ENCODE data around the gene RIPK1.
A peak's percentile ranks its signal among the peaks of the same experiment; 100 is the strongest.

RIPK1 gene

GRCh38 chr6:3033652-3034051 lies 34.6 kb upstream of the RIPK1 start:
- Histone ChIP-seq H2BK120ac (ENCODE audit: low read depth, low read length) (no peak overlapping the region), H3K18ac (ENCODE audit: low read length) (no peak overlapping the region), H2BK5ac (ENCODE audit: low read length) (no peak overlapping the region), H4K5ac (ENCODE audit: low read length) (no peak overlapping the region), H3K36me3 (ENCODE audit: control insufficient read depth, insufficient read depth, low read length) (no peaks in the 10 kb centered on the region), H3K23ac (ENCODE audit: low read length) (no peak overlapping the region), H4K8ac (ENCODE audit: low read depth, low read length) (no peak overlapping the region), H3K27ac (ENCODE audit: low read depth, low read length) (no peak overlapping the region), H3K4me3 (ENCODE audit: low read length) (no peak overlapping the region), H2AK5ac (ENCODE audit: low read length) (no peak overlapping the region), H3K4me2 (ENCODE audit: low read length) (no peak overlapping the region), H3K27me3 (ENCODE audit: insufficient read depth, low read length, poor library complexity) (no peaks in the 10 kb centered on the region), H3K4me1 (ENCODE audit: control insufficient read depth, low read depth, low read length) (no peaks in the 10 kb centered on the region), H3K79me1 (ENCODE audit: low read length) (no peaks in the 10 kb centered on the region), H2BK15ac (replicated peaks; ENCODE audit: low read depth) (no peak overlapping the region), H3K79me2 (ENCODE audit: control insufficient read depth, insufficient read depth, low read length) (no peaks in the 10 kb centered on the region), H3K56ac (ENCODE audit: low read length) (no peak overlapping the region), H3K4ac (ENCODE audit: low read depth, low read length) (no peak overlapping the region), H3K9ac (ENCODE audit: low read length) (no peak overlapping the region)
- DNase-seq = no peak
- WGBS (ENCODE audit: extremely low coverage, insufficient coverage, low lambda C conversion rate) = no CpG with 5 or more reads among the region's 5 CpGs

DNA sequence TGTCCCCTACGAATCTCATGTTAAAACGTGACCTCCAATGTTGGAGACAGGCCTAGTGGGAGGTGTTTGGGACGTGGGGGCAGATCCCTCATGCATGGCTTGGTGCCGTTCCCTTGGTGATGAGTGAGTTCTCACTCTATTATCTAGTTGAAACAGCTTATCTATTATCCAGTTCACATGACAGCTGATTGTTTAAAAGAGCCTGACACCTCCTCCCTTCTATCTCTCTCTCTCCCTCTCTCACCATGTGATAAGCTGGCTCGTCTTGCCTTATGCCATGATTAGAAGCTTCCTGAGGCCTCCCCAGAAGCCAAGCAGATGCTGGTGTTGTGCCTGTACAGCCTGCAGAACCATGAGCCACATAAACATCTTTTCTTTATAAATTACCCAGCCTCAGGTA lies 32.9 kb upstream of the RIPK1 start:
- WGBS (ENCODE audit: extremely low coverage, insufficient coverage, low lambda C conversion rate) = no CpG with 5 or more reads among the region's 5 CpGs
- no peaks in the 10 kb centered on the region for H3K79me1 ChIP-seq (ENCODE audit: low read length)
- H2BK15ac ChIP-seq (replicated peaks; ENCODE audit: low read depth) = no peak overlapping the region
- no peak overlapping the region for H3K9ac ChIP-seq (ENCODE audit: low read length)
- no peak overlapping the region for H3K56ac ChIP-seq (ENCODE audit: low read length)
- peak; percentile 81 for DNase-seq
- no peak overlapping the region for H2BK120ac ChIP-seq (ENCODE audit: low read depth, low read length)
- H3K27me3 ChIP-seq (ENCODE audit: insufficient read depth, low read length, poor library complexity) = no peaks in the 10 kb centered on the region
- H4K5ac ChIP-seq (ENCODE audit: low read length) = no peak overlapping the region
- H2BK5ac ChIP-seq (ENCODE audit: low read length) = no peak overlapping the region
- H3K27ac ChIP-seq (ENCODE audit: low read depth, low read length) = no peak overlapping the region
- H4K8ac ChIP-seq (ENCODE audit: low read depth, low read length) = no peak overlapping the region
- no peak overlapping the region for H3K18ac ChIP-seq (ENCODE audit: low read length)
- no peaks in the 10 kb centered on the region for H3K4me1 ChIP-seq (ENCODE audit: control insufficient read depth, low read depth, low read length)
- H3K79me2 ChIP-seq (ENCODE audit: control insufficient read depth, insufficient read depth, low read length) = no peaks in the 10 kb centered on the region
- H3K4ac ChIP-seq (ENCODE audit: low read depth, low read length) = no peak overlapping the region
- no peak overlapping the region for H2AK5ac ChIP-seq (ENCODE audit: low read length)
- no peak overlapping the region for H3K23ac ChIP-seq (ENCODE audit: low read length)
- H3K4me2 ChIP-seq (ENCODE audit: low read length) = no peak overlapping the region
- H3K36me3 ChIP-seq (ENCODE audit: control insufficient read depth, insufficient read depth, low read length) = no peaks in the 10 kb centered on the region
- no peak overlapping the region for H3K4me3 ChIP-seq (ENCODE audit: low read length)

DNA sequence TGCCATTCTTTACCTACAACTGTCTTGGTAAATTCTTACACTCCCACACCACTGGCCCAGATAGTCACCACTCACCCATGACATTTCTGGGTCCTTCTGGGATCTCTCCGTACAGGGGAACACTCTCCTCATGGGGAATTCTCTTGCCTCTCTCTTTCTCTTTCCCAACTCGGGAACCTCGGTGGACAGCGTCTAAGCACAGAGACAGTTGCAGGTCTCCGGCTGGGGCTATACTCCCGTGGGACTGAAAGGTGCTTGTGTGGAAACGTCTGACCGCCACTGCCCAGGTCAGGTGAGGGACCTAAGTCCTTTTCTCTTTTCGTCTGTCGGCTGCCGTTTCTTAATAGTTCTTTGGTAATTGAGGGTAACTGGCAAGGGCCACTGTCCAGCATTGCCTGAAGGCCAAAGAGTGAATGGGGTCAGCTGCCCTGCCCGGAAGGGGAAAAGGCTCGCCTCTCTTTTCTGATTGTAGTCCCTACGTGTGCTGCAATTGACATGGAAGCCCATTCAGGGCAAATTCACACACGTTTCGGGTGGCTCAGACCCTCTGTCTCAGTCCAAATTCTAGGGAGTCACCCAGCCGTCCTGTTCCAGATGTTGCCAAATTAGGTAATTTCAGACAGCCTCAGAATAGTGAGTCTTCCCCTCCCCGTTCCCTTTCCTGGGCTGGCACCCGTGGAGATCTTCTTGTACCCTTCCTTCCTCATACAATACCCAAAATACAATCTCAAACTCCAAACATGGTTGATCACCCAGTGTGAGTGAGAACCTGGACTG lies 31.2 kb upstream of the RIPK1 start:
- H3K79me2 ChIP-seq (ENCODE audit: control insufficient read depth, insufficient read depth, low read length) = no peaks in the 10 kb centered on the region
- no peaks in the 10 kb centered on the region for H3K79me1 ChIP-seq (ENCODE audit: low read length)
- H3K23ac ChIP-seq (ENCODE audit: low read length) = no peak overlapping the region
- no peaks in the 10 kb centered on the region for H3K36me3 ChIP-seq (ENCODE audit: control insufficient read depth, insufficient read depth, low read length)
- H4K5ac ChIP-seq (ENCODE audit: low read length) = no peak overlapping the region
- no peak overlapping the region for H3K4me2 ChIP-seq (ENCODE audit: low read length)
- H2BK15ac ChIP-seq (replicated peaks; ENCODE audit: low read depth) = no peak overlapping the region
- no peak overlapping the region for H2AK5ac ChIP-seq (ENCODE audit: low read length)
- no peak overlapping the region for H3K9ac ChIP-seq (ENCODE audit: low read length)
- H3K27ac ChIP-seq (ENCODE audit: low read depth, low read length) = no peak overlapping the region
- H4K8ac ChIP-seq (ENCODE audit: low read depth, low read length) = no peak overlapping the region
- no peak overlapping the region for H2BK120ac ChIP-seq (ENCODE audit: low read depth, low read length)
- H3K4me1 ChIP-seq (ENCODE audit: control insufficient read depth, low read depth, low read length) = no peaks in the 10 kb centered on the region
- no peak overlapping the region for H3K4ac ChIP-seq (ENCODE audit: low read depth, low read length)
- no peak overlapping the region for H2BK5ac ChIP-seq (ENCODE audit: low read length)
- H3K4me3 ChIP-seq (ENCODE audit: low read length) = no peak overlapping the region
- no peak overlapping the region for H3K18ac ChIP-seq (ENCODE audit: low read length)
- H3K56ac ChIP-seq (ENCODE audit: low read length) = no peak overlapping the region
- WGBS (ENCODE audit: extremely low coverage, insufficient coverage, low lambda C conversion rate) = no CpG with 5 or more reads among the region's 19 CpGs
- no peaks in the 10 kb centered on the region for H3K27me3 ChIP-seq (ENCODE audit: insufficient read depth, low read length, poor library complexity)
- no peak for DNase-seq

DNA sequence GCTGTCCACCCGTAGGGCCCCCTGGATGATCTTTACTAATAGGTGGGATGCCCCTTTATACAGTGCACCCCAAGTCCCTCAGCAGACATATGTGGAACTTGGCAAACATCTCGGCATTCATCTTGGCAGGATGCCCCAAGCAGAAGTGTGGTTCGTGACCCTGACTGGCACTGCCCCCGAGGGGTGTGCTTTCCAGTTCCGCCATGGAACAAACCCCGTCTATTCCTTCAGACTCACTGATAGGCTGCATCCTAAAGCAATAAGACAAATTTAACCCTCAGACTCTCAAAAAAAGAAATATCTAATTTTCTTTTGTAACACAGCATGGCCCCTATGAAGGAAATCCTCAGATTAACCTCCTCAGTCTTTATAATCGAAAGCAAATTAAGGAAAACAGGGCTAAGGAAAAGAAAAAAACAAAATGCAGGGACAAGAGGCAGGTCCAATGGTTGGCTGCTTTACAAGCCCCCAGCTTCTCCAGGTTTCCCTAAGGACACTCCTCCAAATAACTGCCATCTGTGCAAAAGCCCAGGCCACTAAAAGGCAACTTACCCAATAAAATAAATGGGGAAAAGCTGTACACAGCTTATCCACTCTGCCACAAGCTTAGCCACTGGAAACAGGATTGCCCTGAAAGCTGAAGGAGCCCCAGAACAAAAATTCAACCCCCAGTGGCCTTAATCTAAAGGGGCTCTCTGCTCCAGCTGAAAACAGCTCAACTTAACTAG lies 30.5 kb upstream of the RIPK1 start:
- H3K36me3 ChIP-seq (ENCODE audit: control insufficient read depth, insufficient read depth, low read length) = no peaks in the 10 kb centered on the region
- H3K9ac ChIP-seq (ENCODE audit: low read length) = no peak overlapping the region
- no peak overlapping the region for H3K18ac ChIP-seq (ENCODE audit: low read length)
- no peaks in the 10 kb centered on the region for H3K79me1 ChIP-seq (ENCODE audit: low read length)
- no peak overlapping the region for H4K8ac ChIP-seq (ENCODE audit: low read depth, low read length)
- H3K4ac ChIP-seq (ENCODE audit: low read depth, low read length) = no peak overlapping the region
- DNase-seq = no peak
- H3K4me1 ChIP-seq (ENCODE audit: control insufficient read depth, low read depth, low read length) = no peaks in the 10 kb centered on the region
- no peaks in the 10 kb centered on the region for H3K27me3 ChIP-seq (ENCODE audit: insufficient read depth, low read length, poor library complexity)
- H3K4me3 ChIP-seq (ENCODE audit: low read length) = no peak overlapping the region
- no peak overlapping the region for H3K27ac ChIP-seq (ENCODE audit: low read depth, low read length)
- H2BK120ac ChIP-seq (ENCODE audit: low read depth, low read length) = no peak overlapping the region
- no peak overlapping the region for H4K5ac ChIP-seq (ENCODE audit: low read length)
- no CpG with 5 or more reads among the region's 7 CpGs for WGBS (ENCODE audit: extremely low coverage, insufficient coverage, low lambda C conversion rate)
- no peak overlapping the region for H3K4me2 ChIP-seq (ENCODE audit: low read length)
- no peak overlapping the region for H2BK5ac ChIP-seq (ENCODE audit: low read length)
- H3K23ac ChIP-seq (ENCODE audit: low read length) = no peak overlapping the region
- H2BK15ac ChIP-seq (replicated peaks; ENCODE audit: low read depth) = no peak overlapping the region
- no peak overlapping the region for H2AK5ac ChIP-seq (ENCODE audit: low read length)
- H3K56ac ChIP-seq (ENCODE audit: low read length) = no peak overlapping the region
- no peaks in the 10 kb centered on the region for H3K79me2 ChIP-seq (ENCODE audit: control insufficient read depth, insufficient read depth, low read length)

DNA sequence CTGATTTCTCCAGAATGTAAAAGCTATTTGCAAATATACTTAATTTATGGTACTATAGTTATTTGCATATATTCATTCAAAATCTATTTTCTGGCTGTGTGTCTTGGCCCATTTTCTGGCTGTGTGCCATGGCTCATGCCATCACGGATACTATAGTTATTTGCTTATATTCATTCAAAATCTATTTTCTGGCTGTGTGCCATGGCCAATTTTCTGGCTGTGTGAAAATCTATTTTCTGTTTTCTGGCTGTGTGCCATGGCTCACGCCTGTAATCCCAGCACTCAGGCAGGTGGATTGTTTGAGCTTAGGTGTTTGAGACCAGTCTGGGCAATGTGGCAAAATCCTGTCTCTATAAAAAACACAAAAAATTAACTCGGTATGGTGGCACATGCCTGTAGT lies 28.9 kb upstream of the RIPK1 start:
- Histone ChIP-seq H3K27me3 (ENCODE audit: insufficient read depth, low read length, poor library complexity) (no peaks in the 10 kb centered on the region), H3K4me3 (ENCODE audit: low read length) (no peak overlapping the region), H3K23ac (ENCODE audit: low read length) (no peak overlapping the region), H3K4me1 (ENCODE audit: control insufficient read depth, low read depth, low read length) (no peaks in the 10 kb centered on the region), H2BK5ac (ENCODE audit: low read length) (no peak overlapping the region), H2BK120ac (ENCODE audit: low read depth, low read length) (no peak overlapping the region), H3K27ac (ENCODE audit: low read depth, low read length) (no peak overlapping the region), H3K9ac (ENCODE audit: low read length) (no peak overlapping the region), H2BK15ac (replicated peaks; ENCODE audit: low read depth) (no peak overlapping the region), H3K4ac (ENCODE audit: low read depth, low read length) (no peak overlapping the region), H3K79me2 (ENCODE audit: control insufficient read depth, insufficient read depth, low read length) (no peaks in the 10 kb centered on the region), H3K18ac (ENCODE audit: low read length) (no peak overlapping the region), H3K56ac (ENCODE audit: low read length) (no peak overlapping the region), H4K8ac (ENCODE audit: low read depth, low read length) (no peak overlapping the region), H3K79me1 (ENCODE audit: low read length) (no peaks in the 10 kb centered on the region), H3K4me2 (ENCODE audit: low read length) (no peak overlapping the region), H4K5ac (ENCODE audit: low read length) (no peak overlapping the region), H3K36me3 (ENCODE audit: control insufficient read depth, insufficient read depth, low read length) (no peaks in the 10 kb centered on the region), H2AK5ac (ENCODE audit: low read length) (no peak overlapping the region)
- DNase-seq = no peak
- no CpG with 5 or more reads among the region's 3 CpGs for WGBS (ENCODE audit: extremely low coverage, insufficient coverage, low lambda C conversion rate)
